BJ (cell line): ENCODE measurements around the gene NOS1AP. TPM values are rescaled to one million over a fixed set of nuclear protein-coding genes. Genes with fewer than 3 reads are reported as not detected.

Experiments used
- CTCF ChIA-PET: fragments of 350-600 bp; formaldehyde crosslinking; extraction: SDS; loops from one replicate; lab custom pipeline; 2021; ENCODE audit warnings: antibody characterized with exemption, inconsistent platforms; lab: Yijun Ruan, JAX
- POLR2A ChIA-PET: fragments of 300-600 bp; sonication (Branson Sonifier 250); formaldehyde crosslinking; extraction: SDS; loops from one replicate; lab custom pipeline; 2021; ENCODE audit warnings: antibody characterized with exemption; lab: Charles Lee
- DNase-seq: peaks from one replicate; pipeline ENCODE4 v3.0.0-alpha.2; 2011; ENCODE audit warnings: low read depth
- H3K27me3 ChIP-seq: 2 replicates; pipeline ENCODE4 v1.6.0; 2011; ENCODE audit warnings: low read length; ENCODE audit not compliant: control insufficient read depth, insufficient read depth
- H3K36me3 ChIP-seq: 2 replicates; pipeline ENCODE4 v1.5.1; 2011; ENCODE audit warnings: low read length; ENCODE audit not compliant: control insufficient read depth, insufficient read depth
- H3K4me3 ChIP-seq: 2 replicates; pipeline ENCODE4 v1.5.1; 2011; ENCODE audit warnings: low read depth, mild to moderate bottlenecking, control low read depth, low read length
- CTCF ChIP-seq: IDR thresholded peaks from 2 replicates; pipeline ENCODE4 v1.5.1; 2011; ENCODE audit warnings: low read depth, mild to moderate bottlenecking, control low read depth, inconsistent platforms, low read length, moderate library complexity; ENCODE audit not compliant: insufficient read depth
- polyA plus RNA-seq: library from polyadenylated mRNA; depleted of rRNA; stranded (reverse); fragments of >200 nt; gene quantifications from 2 replicates; pipeline ENCODE4 v1.2.3, GENCODE V29; 2011

The NOS1AP gene
- polyA plus RNA-seq, 1 experiment = 0.50 TPM

GRCh38 chr1:162360874-162361260, 291.4 kb downstream of the NOS1AP start:
- TF ChIP-seq CTCF = no peak
- Histone ChIP-seq H3K4me3 (no peak overlapping the region), H3K36me3 (no peaks in the 10 kb centered on the region), H3K27me3 (no peaks in the 10 kb centered on the region; the same call in 1 of the 2 replicates)
- no peak for DNase-seq
- ChIA-PET POLR2A (no interaction called here), CTCF (no interaction called here)

DNA sequence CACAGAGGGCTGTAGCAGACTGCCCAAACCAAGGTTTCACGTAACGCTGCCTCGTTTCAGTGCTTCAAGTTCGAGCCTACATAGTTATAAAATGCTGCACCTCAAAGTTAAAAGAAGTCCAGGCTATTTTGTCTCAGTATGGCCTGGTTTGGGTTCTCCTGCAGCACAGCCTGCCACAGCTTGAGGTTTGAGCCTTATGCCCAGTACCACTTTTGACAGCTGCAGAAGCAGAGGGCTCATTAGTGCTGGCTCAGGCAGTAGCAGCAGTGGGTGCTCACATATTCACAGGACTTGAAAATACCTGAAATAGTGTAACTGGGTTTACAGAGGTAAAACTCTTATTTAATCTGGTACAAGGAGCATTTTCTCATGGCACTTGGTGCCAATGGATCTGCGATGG, 291.9 kb downstream of the NOS1AP start:
- Histone ChIP-seq H3K36me3 (no peaks in the 10 kb centered on the region), H3K27me3 (peaks cover 1% of the 10 kb centered on the region; the same call in 1 of the 2 replicates), H3K4me3 (no peak overlapping the region)
- ChIA-PET POLR2A (no interaction called here), CTCF (no interaction called here)
- TF ChIP-seq CTCF = no peak
- no peak for DNase-seq

GRCh38 chr1:162363823-162364222, 294.3 kb downstream of the NOS1AP start:
- TF ChIP-seq CTCF = no peak
- H3K36me3 ChIP-seq = no peaks in the 10 kb centered on the region
- no peak overlapping the region for H3K4me3 ChIP-seq
- CTCF ChIA-PET = no interaction called here
- no peak for DNase-seq
- POLR2A ChIA-PET = no interaction called here
- H3K27me3 ChIP-seq = peaks cover 1% of the 10 kb centered on the region; the same call in 1 of the 2 replicates

DNA sequence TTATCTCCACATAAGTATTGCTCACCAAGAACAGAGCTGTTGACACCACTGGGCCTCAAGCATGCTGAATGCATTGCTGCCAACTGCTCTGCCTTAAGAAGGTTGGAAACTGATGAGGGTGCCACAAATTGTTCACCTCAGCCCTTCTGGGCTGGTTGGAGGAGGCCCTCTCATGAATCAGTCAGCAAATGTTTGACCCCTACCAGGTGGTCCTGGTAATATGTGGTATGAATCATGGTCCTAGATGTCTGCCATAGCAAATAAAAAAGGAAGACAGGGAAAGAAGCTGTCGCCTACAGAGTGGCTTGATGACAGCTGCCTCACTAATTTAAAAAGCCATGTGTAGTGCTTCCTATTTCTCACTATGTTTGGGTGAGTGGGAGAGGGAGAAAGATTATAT, 295.0 kb downstream of the NOS1AP start:
- DNase-seq = no peak
- no peak for TF ChIP-seq CTCF
- no peak overlapping the region for H3K4me3 ChIP-seq
- POLR2A ChIA-PET = no interaction called here
- H3K27me3 ChIP-seq = peaks cover 1% of the 10 kb centered on the region; the same call in 1 of the 2 replicates
- no peaks in the 10 kb centered on the region for H3K36me3 ChIP-seq
- CTCF ChIA-PET = interaction anchor here (1.1 kb wide), 1 partner anchor 308 kb away, joined by 3 read pairs; no protein-coding TSS in a partner anchor

DNA sequence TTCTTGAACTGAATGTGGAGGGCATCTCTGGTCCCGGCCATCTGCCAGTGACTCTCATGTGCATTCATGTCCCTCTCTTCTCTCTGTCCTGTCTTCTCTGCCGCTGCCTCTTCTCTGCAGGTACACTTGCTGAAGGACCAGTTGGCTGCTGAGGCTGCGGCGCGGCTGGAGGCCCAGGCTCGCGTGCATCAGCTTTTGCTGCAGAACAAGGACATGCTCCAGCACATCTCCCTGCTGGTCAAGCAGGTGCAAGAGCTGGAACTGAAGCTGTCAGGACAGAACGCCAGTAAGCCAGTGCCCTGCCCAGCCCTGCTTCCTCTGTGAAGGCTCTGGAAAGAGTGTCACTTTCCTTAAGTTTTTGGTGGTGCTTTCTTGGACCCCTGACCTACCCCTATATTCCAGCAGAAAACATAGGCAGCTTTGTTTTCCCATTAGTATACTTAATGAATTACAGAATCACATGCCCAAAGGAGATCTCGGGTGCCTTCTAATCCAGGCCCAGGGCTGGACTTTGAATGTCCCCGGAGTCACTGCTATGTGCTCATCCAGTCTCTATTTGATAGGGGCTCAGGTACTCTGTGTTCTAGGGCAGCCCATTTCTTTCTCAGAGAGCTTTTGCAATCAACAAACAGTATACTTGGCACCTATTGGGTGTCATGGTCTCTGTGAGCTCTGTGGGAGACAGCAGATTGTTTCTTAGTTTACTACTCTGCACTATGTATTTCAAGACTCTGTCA, 296.0 kb downstream of the NOS1AP start:
- POLR2A ChIA-PET = no interaction called here
- no peak for TF ChIP-seq CTCF
- no peaks in the 10 kb centered on the region for H3K36me3 ChIP-seq
- DNase-seq = no peak
- CTCF ChIA-PET = interaction anchor here (1.1 to 3.5 kb wide), 4 partner anchors 8 to 435 kb away, joined by 3 to 35 read pairs (median 5); no protein-coding TSS in a partner anchor
- no peak overlapping the region for H3K4me3 ChIP-seq
- H3K27me3 ChIP-seq = peaks cover 1% of the 10 kb centered on the region; the same call in 1 of the 2 replicates
